GM12892 (cell line): ENCODE measurements around the gene TOP3B.
A peak's percentile ranks its signal among the peaks of the same experiment; 100 is the strongest.
"Not testable (repeated sequence)": the region's sequence is repeated elsewhere in the genome, so short reads cannot be mapped to it uniquely, and the experiment has no call there.

Experiments
- DNase-seq: peaks from one replicate; pipeline ENCODE4 v3.0.0; 2011; ENCODE audit not compliant: insufficient read length
- FAIRE-seq: peaks from 2 replicates; lab custom pipeline; 2011; peaks lifted over from hg19 to GRCh38; lab: Jason Lieb, UNC
- POLR2A ChIP-seq: IDR thresholded peaks from 2 replicates; pipeline ENCODE4 v1.6.1; 2011; ENCODE audit warnings: low read depth, low read length, control low read depth
- POLR2AphosphoS5 ChIP-seq: IDR thresholded peaks from 2 replicates; pipeline ENCODE4 v1.6.1; 2011; ENCODE audit warnings: low read depth, low read length, control low read depth
- TAF1 ChIP-seq: IDR thresholded peaks from 2 replicates; pipeline ENCODE4 v1.6.1; 2011; ENCODE audit warnings: low read depth, mild to moderate bottlenecking, control low read depth, low read length, borderline replicate concordance

Gene TOP3B

DNA sequence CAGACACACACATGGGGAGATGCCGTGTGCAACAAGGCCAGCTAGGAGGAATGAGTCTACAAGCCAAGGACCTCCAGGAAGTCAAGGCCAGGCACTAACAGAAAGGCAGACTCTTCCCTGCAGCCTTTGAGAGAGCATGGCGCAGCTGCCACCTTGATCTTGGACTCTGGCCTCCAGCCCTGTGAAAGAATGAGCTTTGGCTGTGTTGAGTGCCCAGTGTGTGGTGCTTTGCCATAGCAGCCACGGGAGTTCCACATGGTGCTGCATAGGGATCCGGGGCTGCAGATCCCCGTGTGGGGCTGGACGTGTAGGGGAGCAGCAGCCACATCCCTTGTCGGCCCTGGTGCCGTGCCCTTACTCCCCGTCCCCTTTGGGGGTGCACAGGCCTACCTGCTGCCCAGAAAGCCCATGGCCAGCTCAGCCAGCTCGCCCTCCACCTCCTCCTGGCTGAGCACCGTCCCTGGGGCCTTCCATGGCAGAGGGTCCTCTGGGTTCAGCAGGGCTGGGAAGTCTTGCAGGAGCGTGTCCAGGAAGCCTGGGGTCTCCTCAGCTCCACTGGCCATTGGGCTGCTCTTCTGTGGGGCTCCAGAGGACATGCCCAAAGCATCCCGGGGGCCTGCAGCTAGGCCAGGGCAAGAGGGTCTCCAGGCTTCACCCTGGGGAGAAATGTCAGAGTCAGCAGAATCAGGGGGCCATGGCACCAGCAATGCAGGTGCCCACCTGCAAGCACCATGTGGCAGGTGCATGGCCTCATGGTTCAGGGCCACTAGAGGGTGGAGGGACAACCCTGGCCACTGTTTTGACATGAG lies 36.9 kb downstream of the TOP3B start:
- TF ChIP-seq POLR2A, result no peak
- no peak for TF ChIP-seq TAF1
- no peak for TF ChIP-seq POLR2AphosphoS5
- DNase-seq (no peak), FAIRE-seq (no peak)

DNA sequence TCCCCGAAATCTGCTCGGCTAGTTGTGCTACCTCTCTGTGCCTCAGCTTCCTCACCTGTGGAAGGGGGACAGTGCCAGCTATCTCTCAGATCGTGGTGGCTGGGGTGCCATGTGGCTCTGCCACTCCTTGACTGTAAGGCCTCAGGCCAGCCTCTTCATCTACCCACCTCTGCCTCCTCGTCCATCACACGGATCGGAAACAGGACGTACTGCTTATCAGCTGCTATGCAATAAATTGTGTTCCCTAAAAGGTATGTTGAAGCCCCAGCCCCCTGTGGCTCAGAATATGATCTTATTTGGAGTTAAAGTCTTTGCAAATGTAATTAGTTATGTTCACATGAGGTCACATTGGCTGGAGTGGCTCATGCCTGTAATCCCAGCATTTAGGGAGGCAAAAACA lies 37.7 kb downstream of the TOP3B start:
- DNase-seq (no peak), FAIRE-seq (no peak)
- no peak for TF ChIP-seq POLR2AphosphoS5
- no peak for TF ChIP-seq POLR2A
- TF ChIP-seq TAF1, result no peak

DNA sequence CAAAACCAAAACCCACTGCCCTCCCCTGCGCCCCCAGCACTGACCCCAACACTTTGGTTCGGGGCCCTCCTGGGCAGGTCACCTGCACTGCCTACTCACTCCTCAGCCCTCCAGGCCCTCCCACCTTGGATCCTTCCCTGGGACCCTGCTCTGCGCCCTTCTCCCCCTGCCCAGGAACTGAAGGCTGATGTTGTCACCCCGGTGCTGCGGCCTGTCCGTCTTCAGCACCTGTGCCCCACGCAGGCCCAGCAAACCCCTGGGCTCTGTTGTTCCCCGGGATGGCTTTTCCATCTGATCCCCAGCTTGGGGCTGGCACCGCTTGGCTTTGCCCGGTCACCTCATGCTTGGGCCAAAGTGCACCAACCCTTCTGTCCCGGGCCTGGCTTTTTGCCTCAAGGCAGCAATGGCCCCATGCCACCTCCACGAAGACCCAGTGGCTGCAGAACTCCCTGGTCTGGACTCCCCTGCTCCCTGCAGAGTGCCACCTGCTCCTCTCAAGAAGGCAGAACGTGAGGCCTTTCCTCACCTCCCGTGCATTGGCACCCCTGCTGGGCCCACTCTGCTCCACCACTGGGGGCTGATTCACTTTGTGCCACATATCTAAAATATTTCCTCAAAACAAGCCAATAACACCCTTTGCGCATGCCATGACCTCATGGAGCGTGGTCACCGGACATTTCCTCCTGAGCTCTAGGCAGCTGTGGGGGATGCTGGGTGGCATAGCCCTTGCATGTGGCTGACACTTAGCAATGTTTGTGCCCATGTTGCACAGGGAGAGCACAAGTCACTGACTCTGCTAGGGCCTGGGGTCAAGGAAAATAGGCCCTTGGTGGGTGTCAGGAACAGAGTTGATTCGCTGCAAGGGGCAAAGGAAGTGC lies 38.8 kb downstream of the TOP3B start:
- FAIRE-seq (no peak), DNase-seq (no peak)
- TF ChIP-seq POLR2AphosphoS5, result no peak
- TF ChIP-seq POLR2A, result no peak
- no peak for TF ChIP-seq TAF1

GRCh38 chr22:21942407-21943343 lies 39.9 kb downstream of the TOP3B start:
- DNase-seq (no peak), FAIRE-seq (peak; percentile 74)
- TF ChIP-seq POLR2A (no peak), TAF1 (no peak), POLR2AphosphoS5 (no peak)

DNA sequence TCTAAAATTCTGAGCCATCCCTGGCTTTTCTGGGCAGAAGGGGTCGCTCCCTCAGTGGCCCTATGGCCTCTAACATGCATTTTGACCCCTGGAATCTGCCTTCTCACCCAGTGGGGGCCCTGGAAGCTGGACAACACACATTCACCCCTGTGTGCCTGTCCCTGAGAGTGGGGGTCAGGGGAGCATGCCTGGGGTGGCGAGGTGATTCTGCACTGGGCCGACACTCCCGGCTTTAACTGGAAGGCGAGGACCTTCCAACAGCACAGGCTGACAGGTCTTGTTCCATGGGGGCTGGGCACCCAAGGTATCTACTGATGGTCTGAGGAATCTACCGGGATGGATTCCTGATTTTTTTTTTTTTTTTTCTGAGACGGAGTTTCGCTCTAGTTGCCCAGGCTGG lies 40.7 kb downstream of the TOP3B start:
- no peak for DNase-seq
- no peak for TF ChIP-seq POLR2A
- no peak for TF ChIP-seq TAF1
- no peak for TF ChIP-seq POLR2AphosphoS5
- no peak for FAIRE-seq

GRCh38 chr22:21940521-21940920 lies 42.1 kb downstream of the TOP3B start:
- TF ChIP-seq POLR2A (no peak), POLR2AphosphoS5 (no peak), TAF1 (no peak)
- no peak for DNase-seq
- FAIRE-seq, result no peak

- not testable (repeated sequence) for FAIRE-seq, DNase-seq
These were observed 42.7 kb downstream of the TOP3B start for GRCh38 chr22:21939935-21940334.

GRCh38 chr22:21939461-21939913 lies 43.1 kb downstream of the TOP3B start:
- DNase-seq, result no peak
- TF ChIP-seq TAF1 (no peak), POLR2AphosphoS5 (no peak), POLR2A (no peak)
- no peak for FAIRE-seq

DNA sequence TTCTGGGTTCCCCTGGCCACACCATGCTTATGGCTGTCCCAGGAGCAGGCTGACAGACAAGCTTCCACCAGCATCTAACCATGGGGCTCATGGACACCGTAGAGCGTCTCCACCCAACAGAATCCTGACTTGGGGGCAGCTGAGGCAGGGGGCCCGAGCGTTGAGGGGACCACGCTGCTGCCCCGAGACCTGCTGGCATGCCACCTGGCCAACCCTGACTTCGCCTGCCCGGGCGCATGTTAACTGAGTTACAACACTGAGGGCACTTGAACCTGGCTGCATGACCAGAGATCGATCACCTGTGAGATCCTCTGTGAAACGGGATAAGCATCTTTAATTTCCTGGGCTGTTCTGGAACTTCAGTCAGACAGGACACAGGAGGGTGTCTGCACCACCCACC lies 43.7 kb downstream of the TOP3B start:
- FAIRE-seq (no peak), DNase-seq (no peak)
- TF ChIP-seq POLR2AphosphoS5 (no peak), TAF1 (no peak), POLR2A (no peak)

- DNase-seq (peak; percentile 94), FAIRE-seq (peak; percentile 95)
- TF ChIP-seq POLR2AphosphoS5 (peak; percentile 65), POLR2A (peak; percentile 73; the same call in 1 of the 2 replicates), TAF1 (peak; percentile 41; the same call in 1 of the 2 replicates)
These were observed 44.3 kb downstream of the TOP3B start for GRCh38 chr22:21938071-21938822.

GRCh38 chr22:21937821-21938070 lies 44.8 kb downstream of the TOP3B start:
- TF ChIP-seq POLR2AphosphoS5 (no peak), POLR2A (no peak)
- FAIRE-seq (no peak), DNase-seq (no peak)
